Ectodermal cell (in vitro differentiated cells): ENCODE results near the gene CLEC16A.
"Not testable (repeated sequence)": the region's sequence is repeated elsewhere in the genome, so short reads cannot be mapped to it uniquely, and the experiment has no call there.

Source experiments
- H3K27ac ChIP-seq: 2 replicates; pipeline ENCODE4 v1.7.0; 2013; ENCODE audit warnings: mild to moderate bottlenecking, low read depth, low read length; ENCODE audit not compliant: insufficient read depth, poor library complexity, severe bottlenecking
- H3K27me3 ChIP-seq: 2 replicates; pipeline ENCODE4 v1.7.0; 2013; ENCODE audit warnings: mild to moderate bottlenecking, low read length; ENCODE audit not compliant: insufficient read depth, control insufficient read depth, poor library complexity, severe bottlenecking
- H3K36me3 ChIP-seq: one replicate; pipeline ENCODE4 v1.7.0; 2013; ENCODE audit warnings: low read length; ENCODE audit not compliant: control insufficient read depth, insufficient read depth
- H3K4me1 ChIP-seq: one replicate; pipeline ENCODE4 v1.7.0; 2013; ENCODE audit warnings: low read length; ENCODE audit not compliant: control insufficient read depth, insufficient read depth
- H3K4me3 ChIP-seq: 2 replicates; pipeline ENCODE4 v1.7.0; 2013; ENCODE audit warnings: low read depth, low read length, control low read depth; ENCODE audit not compliant: insufficient read depth
- H3K9me3 ChIP-seq: 2 replicates; pipeline ENCODE4 v1.7.0; 2013; ENCODE audit warnings: mild to moderate bottlenecking, low read length, moderate library complexity; ENCODE audit not compliant: control insufficient read depth
- WGBS, 2 experiments: methylation state at CpG; one replicate each; pipeline ENCODE4 v1.1.7; 2013; ENCODE audit warnings: missing lambda C conversion rate in 2 of 2; 5-methylcytosine and 5-hydroxymethylcytosine counted together

CLEC16A gene

DNA sequence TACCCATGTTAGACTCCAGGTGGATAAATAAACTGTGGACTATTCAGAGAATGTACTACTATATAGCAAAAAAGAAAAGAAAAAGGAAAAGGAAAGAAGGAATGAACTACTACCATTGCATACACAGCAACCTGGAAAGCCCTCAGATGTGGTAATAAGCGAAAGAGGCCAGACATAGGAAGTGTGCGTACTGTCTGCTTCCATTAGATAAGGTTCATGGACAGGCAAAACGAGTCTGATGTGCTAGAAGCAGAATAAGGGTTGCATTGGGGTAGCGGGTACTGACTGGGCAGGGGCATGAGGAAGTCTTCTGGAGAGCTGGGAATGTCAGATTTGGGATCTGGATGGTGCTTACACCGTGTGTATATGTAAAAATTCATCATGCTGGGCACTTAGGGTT is 21.8 kb downstream of the CLEC16A start:
- H3K9me3 ChIP-seq, result no peaks in the 10 kb centered on the region
- H3K36me3 ChIP-seq, result peaks cover 6% of the 10 kb centered on the region
- no peaks in the 10 kb centered on the region for H3K4me1 ChIP-seq
- H3K27ac ChIP-seq, result no peak overlapping the region
- no peaks in the 10 kb centered on the region for H3K27me3 ChIP-seq
- H3K4me3 ChIP-seq, result no peak overlapping the region
- WGBS, 2 experiments, result 94 to 95% methylated on average over 5 of the region's 5 CpGs

DNA sequence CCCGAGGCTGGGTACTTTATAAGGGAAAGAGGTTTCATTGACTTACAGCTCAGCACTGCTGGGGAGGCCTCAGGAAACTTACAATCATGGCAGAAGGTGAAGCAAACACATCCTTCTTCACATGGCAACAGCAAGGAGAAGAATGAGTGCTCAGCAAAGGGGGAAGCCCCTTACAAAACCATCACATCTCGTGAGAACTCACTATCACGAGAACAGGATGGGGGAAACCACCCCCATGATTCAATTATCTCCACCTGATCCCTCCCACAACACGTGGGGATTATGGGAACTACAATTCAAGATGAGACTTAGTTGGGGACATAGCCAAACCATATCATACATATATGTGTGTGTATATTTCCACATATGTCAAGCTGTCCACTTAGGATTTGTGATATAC is 22.2 kb downstream of the CLEC16A start:
- H3K27ac ChIP-seq, H3K4me1 ChIP-seq, H3K27me3 ChIP-seq, H3K36me3 ChIP-seq, H3K4me3 ChIP-seq, H3K9me3 ChIP-seq: not testable (repeated sequence)
- WGBS, 2 experiments, result 82 to 91% methylated on average over 3 to 4 of the region's 4 CpGs

DNA sequence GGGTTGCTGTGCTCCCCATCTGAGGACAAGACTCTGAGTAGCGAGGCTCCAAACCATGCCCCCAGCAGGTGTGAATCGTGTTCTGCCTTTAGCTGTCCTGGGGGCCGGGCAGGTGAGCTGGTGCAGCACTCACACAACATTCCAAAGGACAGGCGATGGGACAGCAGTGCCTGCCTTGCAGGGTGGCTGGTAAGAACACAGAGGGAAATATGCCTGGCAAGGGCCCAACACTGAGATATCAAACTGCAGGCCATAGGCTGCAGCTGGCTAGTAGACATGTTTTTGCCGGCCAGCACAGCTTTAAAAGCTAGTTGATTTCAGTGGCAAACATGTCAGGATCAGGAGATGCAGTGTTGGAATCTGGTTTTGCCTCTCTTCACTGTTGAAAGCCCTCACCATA is 23.6 kb downstream of the CLEC16A start:
- WGBS, 2 experiments, result 95 to 96% methylated on average over 5 of the region's 5 CpGs
- H3K4me1 ChIP-seq, result no peaks in the 10 kb centered on the region
- H3K9me3 ChIP-seq, result no peaks in the 10 kb centered on the region
- no peak overlapping the region for H3K4me3 ChIP-seq
- H3K27me3 ChIP-seq, result no peaks in the 10 kb centered on the region
- peaks cover 2% of the 10 kb centered on the region for H3K36me3 ChIP-seq
- no peak overlapping the region for H3K27ac ChIP-seq

GRCh38 chr16:10968498-10968897 is 24.1 kb downstream of the CLEC16A start:
- H3K27ac ChIP-seq, result no peak overlapping the region
- no peaks in the 10 kb centered on the region for H3K4me1 ChIP-seq
- H3K27me3 ChIP-seq, result no peaks in the 10 kb centered on the region
- 86 to 96% methylated on average over 3 of the region's 3 CpGs for WGBS, 2 experiments
- H3K4me3 ChIP-seq, result no peak overlapping the region
- peaks cover 5% of the 10 kb centered on the region for H3K36me3 ChIP-seq
- no peaks in the 10 kb centered on the region for H3K9me3 ChIP-seq

DNA sequence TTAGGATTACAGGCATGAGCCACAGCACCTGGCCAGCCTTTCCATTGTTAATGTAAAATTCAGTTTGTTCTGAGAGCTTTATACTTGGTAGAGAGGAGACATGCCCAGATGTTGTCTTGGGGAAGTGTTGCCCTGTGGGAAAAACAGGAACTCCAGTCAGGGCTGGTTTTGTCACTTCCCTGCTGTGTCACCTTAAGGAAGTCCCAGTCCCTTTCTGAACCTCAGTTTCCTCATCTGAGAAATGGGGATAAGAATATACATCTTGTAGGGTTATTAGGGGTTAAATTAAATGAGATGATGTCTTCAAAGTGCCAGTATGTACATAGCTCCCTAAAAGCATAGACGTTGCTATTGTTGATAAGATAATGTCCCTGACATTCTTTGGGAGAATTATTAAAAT is 25.3 kb downstream of the CLEC16A start:
- no peaks in the 10 kb centered on the region for H3K4me1 ChIP-seq
- no peak overlapping the region for H3K27ac ChIP-seq
- no peaks in the 10 kb centered on the region for H3K9me3 ChIP-seq
- no peaks in the 10 kb centered on the region for H3K27me3 ChIP-seq
- H3K36me3 ChIP-seq, result peaks cover 5% of the 10 kb centered on the region
- WGBS, 2 experiments, result 90% methylated on average over 1 of the region's 1 CpG; no CpG with 5 or more reads in 1 of the 2 experiments
- H3K4me3 ChIP-seq, result no peak overlapping the region

DNA sequence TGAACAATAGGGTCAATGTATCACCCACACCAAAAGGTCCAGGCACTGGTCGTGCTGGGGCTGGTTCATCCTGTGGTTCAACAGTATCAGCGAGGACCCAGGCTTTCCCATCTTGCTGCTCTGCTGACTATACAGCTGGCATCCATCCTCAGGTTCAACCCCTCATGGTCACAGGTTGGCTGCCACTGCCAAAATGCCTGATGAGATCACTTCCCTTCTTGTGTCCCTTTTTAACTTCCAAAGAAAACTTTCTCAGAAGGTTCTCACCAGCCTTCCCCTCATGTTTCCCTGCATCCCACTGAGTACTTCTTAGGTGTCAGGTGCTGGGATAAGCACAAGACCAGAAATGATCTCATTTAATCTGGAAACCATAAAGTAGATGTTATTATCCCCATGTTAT is 25.7 kb downstream of the CLEC16A start:
- Histone ChIP-seq H3K27me3 (no peaks in the 10 kb centered on the region), H3K36me3 (peaks cover 5% of the 10 kb centered on the region), H3K27ac (no peak overlapping the region), H3K4me1 (no peaks in the 10 kb centered on the region), H3K4me3 (no peak overlapping the region), H3K9me3 (no peaks in the 10 kb centered on the region)
- WGBS, 2 experiments, result 89 to 91% methylated on average over 2 of the region's 2 CpGs

- Histone ChIP-seq H3K9me3 (no peaks in the 10 kb centered on the region), H3K27me3 (no peaks in the 10 kb centered on the region), H3K4me3 (no peak overlapping the region), H3K4me1 (no peaks in the 10 kb centered on the region), H3K36me3 (peaks cover 5% of the 10 kb centered on the region), H3K27ac (no peak overlapping the region)
- 36 to 42% methylated on average over 3 of the region's 3 CpGs for WGBS, 2 experiments
Measured at GRCh38 chr16:10971560-10971961, 27.2 kb downstream of the CLEC16A start.

DNA sequence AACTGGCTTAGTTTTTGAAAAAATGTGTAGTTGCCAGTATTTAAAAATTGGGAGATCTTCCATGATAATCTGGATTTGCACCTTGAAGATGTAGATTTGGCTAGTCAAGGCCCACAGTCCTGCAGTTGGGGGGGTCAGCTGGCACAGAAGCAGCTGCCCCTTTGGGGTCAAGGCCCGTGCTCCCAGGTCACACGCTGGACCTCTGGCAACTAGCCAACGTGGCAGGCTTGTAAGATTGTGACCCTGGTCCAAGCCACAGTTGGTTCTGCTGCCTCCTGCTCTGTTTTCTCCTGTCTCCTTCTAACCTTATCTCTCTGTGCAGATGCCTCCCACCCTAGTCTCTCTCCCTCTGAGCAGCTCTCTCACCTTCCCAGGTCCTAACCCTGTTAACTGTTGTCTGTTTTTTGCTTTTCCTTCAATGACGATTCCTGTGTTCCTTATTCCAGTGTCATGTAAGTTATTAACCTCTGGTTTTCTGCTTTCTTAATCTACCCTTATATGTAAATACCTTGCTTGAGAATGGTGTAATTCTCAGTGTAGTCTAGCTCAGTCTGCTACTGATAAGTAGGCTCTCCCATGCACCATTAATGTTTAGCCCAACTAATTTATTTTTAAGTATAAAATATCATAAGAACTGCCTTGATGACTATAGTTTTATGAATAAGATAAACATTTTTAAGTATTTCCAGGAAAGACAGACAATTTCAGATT is 27.9 kb downstream of the CLEC16A start:
- Histone ChIP-seq H3K27ac (no peak overlapping the region), H3K9me3 (no peaks in the 10 kb centered on the region), H3K36me3 (peaks cover 5% of the 10 kb centered on the region), H3K4me1 (no peaks in the 10 kb centered on the region), H3K27me3 (no peaks in the 10 kb centered on the region), H3K4me3 (no peak overlapping the region)
- WGBS, 2 experiments, result 86 to 87% methylated on average over 4 of the region's 4 CpGs

- Histone ChIP-seq H3K27ac (no peak overlapping the region), H3K4me3 (no peak overlapping the region), H3K27me3 (no peaks in the 10 kb centered on the region), H3K36me3 (peaks cover 5% of the 10 kb centered on the region), H3K4me1 (no peaks in the 10 kb centered on the region), H3K9me3 (no peaks in the 10 kb centered on the region)
- 95 to 96% methylated on average over 12 of the region's 12 CpGs for WGBS, 2 experiments
Measured at GRCh38 chr16:10972819-10973464, 28.6 kb downstream of the CLEC16A start.

DNA sequence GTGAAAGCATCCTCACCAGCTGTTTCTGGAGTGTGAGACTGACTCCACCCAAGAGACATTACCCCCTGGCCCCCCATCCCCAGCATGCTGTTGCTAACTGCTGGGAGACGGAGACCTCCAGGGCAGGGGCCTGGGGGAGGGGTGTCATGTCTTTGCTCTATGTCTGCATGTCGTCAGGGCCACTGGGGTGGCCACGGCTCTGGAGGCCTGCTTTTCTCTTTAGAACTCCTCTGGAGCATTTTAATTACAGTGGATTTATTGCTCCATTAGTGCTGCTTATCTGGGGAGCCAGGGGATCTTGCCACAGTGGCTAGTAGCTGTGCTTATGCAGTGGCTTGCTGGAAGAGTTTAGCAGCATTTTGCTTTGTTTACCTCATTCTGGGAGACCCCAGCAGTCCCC is 32.3 kb downstream of the CLEC16A start:
- H3K9me3 ChIP-seq, result no peaks in the 10 kb centered on the region
- H3K4me1 ChIP-seq, result no peaks in the 10 kb centered on the region
- H3K36me3 ChIP-seq, result peaks cover 5% of the 10 kb centered on the region
- no peak overlapping the region for H3K27ac ChIP-seq
- 55 to 64% methylated on average over 3 of the region's 3 CpGs for WGBS, 2 experiments
- H3K27me3 ChIP-seq, result no peaks in the 10 kb centered on the region
- H3K4me3 ChIP-seq, result no peak overlapping the region
